Neural crest cell (in vitro differentiated cells): ENCODE data around the gene FILIP1. TPM values are rescaled to one million over a fixed set of nuclear protein-coding genes. Genes with fewer than 3 reads are reported as not detected.

Experiments used
- DNase-seq: peaks from one replicate; pipeline ENCODE4 v3.0.0; 2021; ENCODE audit warnings: low read depth, mixed read lengths, low spot score
- H3K27ac Mint-ChIP-seq: one replicate; pipeline ENCODE4 v1.8.0; 2021; ENCODE audit warnings: mild to moderate bottlenecking, mixed read lengths; ENCODE audit not compliant: unreplicated experiment
- H3K27me3 Mint-ChIP-seq: 2 replicates; pipeline ENCODE4 v1.8.0; 2021; ENCODE audit warnings: low read depth, mild to moderate bottlenecking, mixed read lengths
- H3K36me3 Mint-ChIP-seq: 2 replicates; pipeline ENCODE4 v1.8.0; 2021; ENCODE audit warnings: low read depth, mild to moderate bottlenecking, mixed read lengths
- H3K4me1 Mint-ChIP-seq: 2 replicates; pipeline ENCODE4 v1.8.0; 2021; ENCODE audit warnings: mixed read lengths
- H3K4me3 Mint-ChIP-seq: one replicate; pipeline ENCODE4 v1.8.0; 2021; ENCODE audit warnings: mild to moderate bottlenecking, mixed read lengths
- H3K9me3 Mint-ChIP-seq: 2 replicates; pipeline ENCODE4 v1.8.0; 2021; ENCODE audit warnings: mixed read lengths
- CTCF ChIP-seq: fragments of 200-600 bp; sonication (generic); conservative IDR thresholded peaks from 2 replicates; pipeline ENCODE4 v1.5.0; 2021; ENCODE audit warnings: antibody characterized with exemption, mild to moderate bottlenecking
- total RNA-seq: library from RNA; stranded (reverse); gene quantifications from 2 replicates; pipeline ENCODE4 v1.2.1, GENCODE V29; 2021

FILIP1 gene
- total RNA-seq, 1 donor from 2014 or later, result 0.79 TPM

GRCh38 chr6:75329703-75330102 lies 163.9 kb downstream of the FILIP1 start:
- TF ChIP-seq CTCF, result no peak
- no peaks in the 10 kb centered on the region for H3K36me3 Mint-ChIP-seq
- H3K4me3 Mint-ChIP-seq, result no peak overlapping the region
- H3K27ac Mint-ChIP-seq, result no peak overlapping the region
- H3K4me1 Mint-ChIP-seq, result peaks cover 22% of the 10 kb centered on the region
- no peaks in the 10 kb centered on the region for H3K27me3 Mint-ChIP-seq
- peaks cover 2% of the 10 kb centered on the region for H3K9me3 Mint-ChIP-seq
- no peak for DNase-seq

- TF ChIP-seq CTCF, result no peak
- Mint-ChIP-seq H3K27me3 (no peaks in the 10 kb centered on the region), H3K4me1 (peaks cover 7% of the 10 kb centered on the region), H3K9me3 (peaks cover 2% of the 10 kb centered on the region), H3K27ac (no peak overlapping the region), H3K4me3 (no peak overlapping the region), H3K36me3 (no peaks in the 10 kb centered on the region)
- no peak for DNase-seq
These were observed 165.8 kb downstream of the FILIP1 start for GRCh38 chr6:75327807-75328206.

GRCh38 chr6:75326557-75327258 lies 166.9 kb downstream of the FILIP1 start:
- DNase-seq, result no peak
- no peak overlapping the region for H3K27ac Mint-ChIP-seq

GRCh38 chr6:75318900-75319299 lies 174.7 kb downstream of the FILIP1 start:
- Mint-ChIP-seq H3K27me3 (no peaks in the 10 kb centered on the region), H3K9me3 (no peaks in the 10 kb centered on the region), H3K4me1 (no peaks in the 10 kb centered on the region), H3K27ac (no peak overlapping the region), H3K36me3 (no peaks in the 10 kb centered on the region), H3K4me3 (no peak overlapping the region)
- TF ChIP-seq CTCF, result no peak
- no peak for DNase-seq

More at GRCh38 chr6:75326557-75327258, 166.9 kb downstream of the FILIP1 start:
- TF ChIP-seq CTCF, result no peak
- Mint-ChIP-seq H3K9me3 (peaks cover 2% of the 10 kb centered on the region), H3K36me3 (no peaks in the 10 kb centered on the region), H3K4me3 (no peak overlapping the region), H3K27me3 (no peaks in the 10 kb centered on the region), H3K4me1 (peaks cover 7% of the 10 kb centered on the region)

- Mint-ChIP-seq H3K27me3 (no peaks in the 10 kb centered on the region), H3K27ac (no peak overlapping the region), H3K9me3 (no peaks in the 10 kb centered on the region), H3K4me1 (no peaks in the 10 kb centered on the region), H3K4me3 (no peak overlapping the region), H3K36me3 (no peaks in the 10 kb centered on the region)
- TF ChIP-seq CTCF, result no peak
- DNase-seq, result no peak
These were observed 175.9 kb downstream of the FILIP1 start for GRCh38 chr6:75317503-75318206.
